ENCODE data around the gene FJX1.

The FJX1 gene

GRCh38 chr11:35623621-35624168 is 5.4 kb downstream of the FJX1 start:
- H3K36me3 ChIP-seq (ENCODE audit: control insufficient read depth in 2 of 2, insufficient read depth in 1 of 2, low read length in 2 of 2), result no peaks in the 10 kb centered on the region
- no peaks in the 10 kb centered on the region for H3K9me3 ChIP-seq (ENCODE audit: control insufficient read depth, insufficient read depth, low read depth, low read length)
- no peak for TF ChIP-seq ZNF140 (tag by site-specific recombination; IDR thresholded peaks at IDR 0.05)
- TF ChIP-seq HOXA7 (CRISPR knock-in tag; IDR thresholded peaks at IDR 0.05; ENCODE audit: borderline replicate concordance), result no peak
- no peak for TF ChIP-seq ZNF311 (tag by site-specific recombination; IDR thresholded peaks at IDR 0.05; ENCODE audit: borderline replicate concordance)
- TF ChIP-seq ZNF16 (tag by site-specific recombination; IDR thresholded peaks at IDR 0.05; ENCODE audit: low read depth), result no peak
- no peak for TF ChIP-seq ZNF501 (tag by site-specific recombination; IDR thresholded peaks at IDR 0.05)
- no peak for TF ChIP-seq ZNF48 (tag by site-specific recombination; IDR thresholded peaks at IDR 0.05)
- no peak for TF ChIP-seq ZNF660 (tag by site-specific recombination; IDR thresholded peaks at IDR 0.05)
- no peak for TF ChIP-seq ZNF792 (tag by site-specific recombination; IDR thresholded peaks at IDR 0.05)
- TF ChIP-seq WT1 (tag by site-specific recombination; IDR thresholded peaks at IDR 0.05), result no peak
- TF ChIP-seq, protein P1, sequence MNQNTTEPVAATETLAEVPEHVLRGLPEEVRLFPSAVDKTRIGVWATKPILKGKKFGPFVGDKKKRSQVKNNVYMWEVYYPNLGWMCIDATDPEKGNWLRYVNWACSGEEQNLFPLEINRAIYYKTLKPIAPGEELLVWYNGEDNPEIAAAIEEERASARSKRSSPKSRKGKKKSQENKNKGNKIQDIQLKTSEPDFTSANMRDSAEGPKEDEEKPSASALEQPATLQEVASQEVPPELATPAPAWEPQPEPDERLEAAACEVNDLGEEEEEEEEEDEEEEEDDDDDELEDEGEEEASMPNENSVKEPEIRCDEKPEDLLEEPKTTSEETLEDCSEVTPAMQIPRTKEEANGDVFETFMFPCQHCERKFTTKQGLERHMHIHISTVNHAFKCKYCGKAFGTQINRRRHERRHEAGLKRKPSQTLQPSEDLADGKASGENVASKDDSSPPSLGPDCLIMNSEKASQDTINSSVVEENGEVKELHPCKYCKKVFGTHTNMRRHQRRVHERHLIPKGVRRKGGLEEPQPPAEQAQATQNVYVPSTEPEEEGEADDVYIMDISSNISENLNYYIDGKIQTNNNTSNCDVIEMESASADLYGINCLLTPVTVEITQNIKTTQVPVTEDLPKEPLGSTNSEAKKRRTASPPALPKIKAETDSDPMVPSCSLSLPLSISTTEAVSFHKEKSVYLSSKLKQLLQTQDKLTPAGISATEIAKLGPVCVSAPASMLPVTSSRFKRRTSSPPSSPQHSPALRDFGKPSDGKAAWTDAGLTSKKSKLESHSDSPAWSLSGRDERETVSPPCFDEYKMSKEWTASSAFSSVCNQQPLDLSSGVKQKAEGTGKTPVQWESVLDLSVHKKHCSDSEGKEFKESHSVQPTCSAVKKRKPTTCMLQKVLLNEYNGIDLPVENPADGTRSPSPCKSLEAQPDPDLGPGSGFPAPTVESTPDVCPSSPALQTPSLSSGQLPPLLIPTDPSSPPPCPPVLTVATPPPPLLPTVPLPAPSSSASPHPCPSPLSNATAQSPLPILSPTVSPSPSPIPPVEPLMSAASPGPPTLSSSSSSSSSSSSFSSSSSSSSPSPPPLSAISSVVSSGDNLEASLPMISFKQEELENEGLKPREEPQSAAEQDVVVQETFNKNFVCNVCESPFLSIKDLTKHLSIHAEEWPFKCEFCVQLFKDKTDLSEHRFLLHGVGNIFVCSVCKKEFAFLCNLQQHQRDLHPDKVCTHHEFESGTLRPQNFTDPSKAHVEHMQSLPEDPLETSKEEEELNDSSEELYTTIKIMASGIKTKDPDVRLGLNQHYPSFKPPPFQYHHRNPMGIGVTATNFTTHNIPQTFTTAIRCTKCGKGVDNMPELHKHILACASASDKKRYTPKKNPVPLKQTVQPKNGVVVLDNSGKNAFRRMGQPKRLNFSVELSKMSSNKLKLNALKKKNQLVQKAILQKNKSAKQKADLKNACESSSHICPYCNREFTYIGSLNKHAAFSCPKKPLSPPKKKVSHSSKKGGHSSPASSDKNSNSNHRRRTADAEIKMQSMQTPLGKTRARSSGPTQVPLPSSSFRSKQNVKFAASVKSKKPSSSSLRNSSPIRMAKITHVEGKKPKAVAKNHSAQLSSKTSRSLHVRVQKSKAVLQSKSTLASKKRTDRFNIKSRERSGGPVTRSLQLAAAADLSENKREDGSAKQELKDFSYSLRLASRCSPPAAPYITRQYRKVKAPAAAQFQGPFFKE (tag by site-specific recombination; IDR thresholded peaks at IDR 0.05; ENCODE audit: borderline replicate concordance), result no peak
- TF ChIP-seq ZNF114 (tag by site-specific recombination; IDR thresholded peaks at IDR 0.05), result no peak
- no peak for TF ChIP-seq SP7 (tag by site-specific recombination; IDR thresholded peaks at IDR 0.05)
- TF ChIP-seq ZNF549 (tag by site-specific recombination; IDR thresholded peaks at IDR 0.05), result no peak
- TF ChIP-seq KLF10 (tag by site-specific recombination; IDR thresholded peaks at IDR 0.05), result no peak
- TF ChIP-seq, protein P2, sequence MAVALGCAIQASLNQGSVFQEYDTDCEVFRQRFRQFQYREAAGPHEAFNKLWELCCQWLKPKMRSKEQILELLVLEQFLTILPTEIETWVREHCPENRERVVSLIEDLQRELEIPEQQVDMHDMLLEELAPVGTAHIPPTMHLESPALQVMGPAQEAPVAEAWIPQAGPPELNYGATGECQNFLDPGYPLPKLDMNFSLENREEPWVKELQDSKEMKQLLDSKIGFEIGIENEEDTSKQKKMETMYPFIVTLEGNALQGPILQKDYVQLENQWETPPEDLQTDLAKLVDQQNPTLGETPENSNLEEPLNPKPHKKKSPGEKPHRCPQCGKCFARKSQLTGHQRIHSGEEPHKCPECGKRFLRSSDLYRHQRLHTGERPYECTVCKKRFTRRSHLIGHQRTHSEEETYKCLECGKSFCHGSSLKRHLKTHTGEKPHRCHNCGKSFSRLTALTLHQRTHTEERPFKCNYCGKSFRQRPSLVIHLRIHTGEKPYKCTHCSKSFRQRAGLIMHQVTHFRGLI (tag by site-specific recombination; IDR thresholded peaks at IDR 0.05), result no peak
- TF ChIP-seq ZNF473 (tag by site-specific recombination; IDR thresholded peaks at IDR 0.05), result no peak
- TF ChIP-seq ZBTB1 (tag by site-specific recombination; IDR thresholded peaks at IDR 0.05), result no peak
- TF ChIP-seq ZNF155 (tag by site-specific recombination; IDR thresholded peaks at IDR 0.05), result no peak
- TF ChIP-seq ZNF596 (tag by site-specific recombination; IDR thresholded peaks at IDR 0.05), result no peak
- TF ChIP-seq ZBTB10 (tag by site-specific recombination; IDR thresholded peaks at IDR 0.05), result no peak
- H3K27ac ChIP-seq (ENCODE audit: extremely low read depth, low read depth, low read length), result no peak overlapping the region
- POLR2A ChIA-PET, result no interaction called here
- no peaks in the 10 kb centered on the region; the same call in 1 of the 2 replicates for H3K4me1 ChIP-seq (ENCODE audit: control insufficient read depth, insufficient read depth, low read length)
- no peak overlapping the region for H3K4me3 ChIP-seq (ENCODE audit: low read depth, low read length)
- CTCF ChIA-PET, result interaction anchor here (0.6 kb wide), 1 partner anchor 869 kb away, joined by 3 read pairs; no protein-coding TSS in a partner anchor

All from HEK293 (cell line).